ENCODE results near the gene ASCC1. TPM values are rescaled to one million over a fixed set of nuclear protein-coding genes. Genes with fewer than 3 reads are reported as not detected.
A peak's percentile ranks its signal among the peaks of the same experiment; 100 is the strongest.

The ASCC1 gene
- total RNA-seq, 4 donors from 2014 or later = 18.7 to 28.4 (median 24.7) TPM

DNA sequence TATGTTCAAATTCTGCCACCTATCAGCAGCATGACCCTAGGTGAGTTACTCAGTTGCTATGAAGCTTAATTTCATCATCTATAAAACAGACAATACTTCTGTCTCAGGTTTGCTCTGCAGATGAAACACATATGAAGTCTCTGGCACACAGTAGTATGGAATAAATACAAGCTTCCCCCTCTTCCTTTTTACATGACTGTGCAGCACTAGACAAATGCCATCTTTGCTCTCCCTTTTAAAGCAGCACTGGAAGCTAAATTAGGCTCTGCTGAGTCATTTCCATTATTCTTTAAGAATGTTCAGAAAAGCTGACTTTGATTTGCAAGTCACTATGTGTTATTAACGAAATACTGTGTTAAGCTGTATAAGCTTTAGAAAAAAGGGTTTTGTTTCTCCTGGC lies 40.9 kb downstream of the ASCC1 start:
- Histone ChIP-seq H3K4me1 (peaks cover 0 to 47% (median 11%) of the 10 kb centered on the region in 3 donors), H3K27me3 (no peaks in the 10 kb centered on the region), H3K36me3 (peaks cover 0 to 23% (median 0%) of the 10 kb centered on the region in 3 donors), H3K27ac (peak overlapping the region in 2 of 4 donors; percentile 33 to 49), H3K9me3 (no peaks in the 10 kb centered on the region), H3K4me3 (no peak overlapping the region)
- no peak for DNase-seq
- WGBS, 2 donors = 6 to 12% methylated on average over 1 of the region's 1 CpG
- intact Hi-C loops (cut with DNase I) = no loop called here
- TF ChIP-seq, protein P1, sequence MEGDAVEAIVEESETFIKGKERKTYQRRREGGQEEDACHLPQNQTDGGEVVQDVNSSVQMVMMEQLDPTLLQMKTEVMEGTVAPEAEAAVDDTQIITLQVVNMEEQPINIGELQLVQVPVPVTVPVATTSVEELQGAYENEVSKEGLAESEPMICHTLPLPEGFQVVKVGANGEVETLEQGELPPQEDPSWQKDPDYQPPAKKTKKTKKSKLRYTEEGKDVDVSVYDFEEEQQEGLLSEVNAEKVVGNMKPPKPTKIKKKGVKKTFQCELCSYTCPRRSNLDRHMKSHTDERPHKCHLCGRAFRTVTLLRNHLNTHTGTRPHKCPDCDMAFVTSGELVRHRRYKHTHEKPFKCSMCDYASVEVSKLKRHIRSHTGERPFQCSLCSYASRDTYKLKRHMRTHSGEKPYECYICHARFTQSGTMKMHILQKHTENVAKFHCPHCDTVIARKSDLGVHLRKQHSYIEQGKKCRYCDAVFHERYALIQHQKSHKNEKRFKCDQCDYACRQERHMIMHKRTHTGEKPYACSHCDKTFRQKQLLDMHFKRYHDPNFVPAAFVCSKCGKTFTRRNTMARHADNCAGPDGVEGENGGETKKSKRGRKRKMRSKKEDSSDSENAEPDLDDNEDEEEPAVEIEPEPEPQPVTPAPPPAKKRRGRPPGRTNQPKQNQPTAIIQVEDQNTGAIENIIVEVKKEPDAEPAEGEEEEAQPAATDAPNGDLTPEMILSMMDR (IDR thresholded peaks at IDR 0.05) = no peak
- no peak for TF ChIP-seq POLR2A (IDR thresholded peaks at IDR 0.05)

DNA sequence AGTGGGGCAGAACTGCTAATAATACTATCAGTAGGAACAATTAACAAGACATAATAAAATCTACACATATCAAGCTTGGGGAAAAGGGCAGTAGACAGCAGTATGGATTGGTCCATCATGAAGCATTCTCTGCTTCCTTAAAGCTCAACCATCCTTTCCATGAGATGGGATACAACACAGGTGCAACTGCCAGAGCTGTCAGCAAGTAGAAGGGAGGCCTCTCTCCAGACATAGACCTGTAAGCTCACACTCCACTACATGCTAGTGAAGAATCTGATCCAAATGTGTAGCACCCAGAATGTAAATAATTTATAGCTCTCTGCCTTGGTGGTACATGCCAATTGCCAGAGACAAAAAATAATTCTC lies 41.8 kb downstream of the ASCC1 start:
- Histone ChIP-seq H3K27me3 (no peaks in the 10 kb centered on the region), H3K36me3 (peaks cover 0 to 20% (median 0%) of the 10 kb centered on the region in 3 donors), H3K4me1 (peaks cover 0 to 53% (median 11%) of the 10 kb centered on the region in 3 donors), H3K27ac (peak overlapping the region in 2 of 4 donors; percentile 27 to 31), H3K9me3 (no peaks in the 10 kb centered on the region), H3K4me3 (no peak overlapping the region)
- intact Hi-C loops (cut with DNase I) = no loop called here
- no peak for DNase-seq
- no peak for TF ChIP-seq POLR2A (IDR thresholded peaks at IDR 0.05)
- TF ChIP-seq, protein P1 (IDR thresholded peaks at IDR 0.05) = no peak

DNA sequence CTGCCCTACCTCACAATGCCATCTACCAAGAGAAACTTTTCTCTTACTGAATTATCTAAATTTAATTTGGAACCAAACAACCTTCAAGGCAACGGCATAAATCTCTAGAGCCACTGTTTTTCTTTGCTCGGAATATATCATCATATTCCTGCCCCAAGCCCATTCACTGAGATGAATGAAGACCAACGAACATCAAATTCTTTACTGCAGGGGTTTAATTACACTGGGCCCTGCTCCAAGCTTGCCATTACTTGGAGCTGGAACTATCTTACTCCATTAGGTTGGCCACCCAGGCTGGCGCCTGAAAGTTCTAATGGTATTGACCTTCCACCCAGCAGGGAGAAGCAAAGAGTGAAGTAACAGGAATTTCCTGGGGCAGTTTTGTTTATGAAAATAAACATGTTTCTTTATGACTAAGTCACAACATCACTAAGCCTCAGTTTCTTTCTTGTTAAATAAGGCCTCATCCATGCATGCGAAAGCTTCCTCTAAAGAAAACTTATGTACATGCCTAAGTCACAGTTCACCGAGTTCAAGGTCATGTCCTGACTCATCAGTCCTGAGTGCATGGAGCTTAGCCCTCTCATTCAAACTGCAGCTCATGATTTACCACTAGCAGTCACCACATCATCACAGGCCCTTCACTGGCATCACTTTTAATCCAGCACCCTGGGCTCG lies 42.3 kb downstream of the ASCC1 start:
- Histone ChIP-seq H3K4me3 (no peak overlapping the region), H3K9me3 (no peaks in the 10 kb centered on the region), H3K36me3 (peaks cover 0 to 14% (median 0%) of the 10 kb centered on the region in 3 donors), H3K27ac (peak overlapping the region in 3 of 4 donors; percentile 18 to 74 (median 59)), H3K27me3 (no peaks in the 10 kb centered on the region), H3K4me1 (peaks cover 0 to 53% (median 11%) of the 10 kb centered on the region in 3 donors)
- intact Hi-C loops (cut with DNase I) = no loop called here
- no peak for DNase-seq
- 57 to 70% methylated on average over 7 of the region's 7 CpGs for WGBS, 2 donors
- no peak for TF ChIP-seq POLR2A (IDR thresholded peaks at IDR 0.05)
- TF ChIP-seq, protein P1 (IDR thresholded peaks at IDR 0.05) = no peak

DNA sequence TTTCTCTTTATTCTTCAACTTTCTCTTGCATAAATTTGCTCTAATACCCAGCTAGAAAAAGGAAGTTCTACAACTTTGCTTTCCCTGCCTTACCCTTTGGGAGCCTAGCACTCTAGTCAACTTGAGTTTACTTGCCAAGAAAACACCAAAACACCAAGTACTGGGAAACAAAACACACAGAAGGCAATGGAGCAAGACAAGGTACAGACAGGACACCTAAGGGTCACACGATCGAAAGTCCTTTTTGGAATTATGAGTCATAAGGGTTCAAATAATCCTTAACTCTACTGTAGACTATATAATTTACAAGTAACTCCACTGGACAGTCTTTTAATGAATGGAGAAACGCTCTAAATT lies 42.8 kb downstream of the ASCC1 start:
- H3K4me1 ChIP-seq = peaks cover 0 to 53% (median 11%) of the 10 kb centered on the region in 3 donors
- WGBS, 2 donors = 82 to 86% methylated on average over 3 of the region's 3 CpGs
- no peaks in the 10 kb centered on the region for H3K27me3 ChIP-seq
- H3K9me3 ChIP-seq = no peaks in the 10 kb centered on the region
- H3K36me3 ChIP-seq = peaks cover 0 to 9% (median 0%) of the 10 kb centered on the region in 3 donors
- no peak overlapping the region for H3K4me3 ChIP-seq
- TF ChIP-seq, protein P1 (IDR thresholded peaks at IDR 0.05) = no peak
- TF ChIP-seq POLR2A (IDR thresholded peaks at IDR 0.05) = no peak
- intact Hi-C loops (cut with DNase I) = no loop called here
- H3K27ac ChIP-seq = peak overlapping the region in 3 of 4 donors; percentile 18 to 74 (median 59)
- DNase-seq = no peak

DNA sequence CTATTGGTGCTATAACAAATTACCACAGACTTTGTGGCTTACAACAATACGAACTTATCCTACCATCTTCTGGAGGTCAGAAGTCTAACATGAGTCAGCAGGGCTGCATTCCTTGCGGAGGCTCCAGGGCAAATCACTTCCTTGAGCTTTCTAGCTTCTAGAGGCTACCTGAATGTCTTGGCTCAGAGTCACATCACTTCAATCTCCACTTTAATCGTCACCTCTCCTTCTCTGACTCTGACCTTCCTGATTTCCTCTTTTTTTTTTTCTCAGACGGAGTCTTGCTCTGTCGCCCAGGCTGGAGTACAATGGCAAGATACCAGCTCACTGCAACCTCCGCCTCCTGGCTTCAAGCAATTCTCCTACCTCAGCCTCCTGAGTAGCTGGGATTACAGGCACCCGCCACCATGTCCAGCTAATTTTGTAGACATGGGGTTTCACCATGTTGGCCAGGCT lies 44.9 kb downstream of the ASCC1 start:
- intact Hi-C loops (cut with DNase I) = no loop called here
- H3K4me1 ChIP-seq = peaks cover 0 to 53% (median 11%) of the 10 kb centered on the region in 3 donors
- H3K9me3 ChIP-seq = no peaks in the 10 kb centered on the region
- H3K4me3 ChIP-seq = no peak overlapping the region
- WGBS, 2 donors = 47 to 49% methylated on average over 7 of the region's 7 CpGs
- H3K27me3 ChIP-seq = no peaks in the 10 kb centered on the region
- no peak for DNase-seq
- H3K36me3 ChIP-seq = no peaks in the 10 kb centered on the region
- H3K27ac ChIP-seq = peak overlapping the region; percentile 40 to 70 (median 46)
- TF ChIP-seq POLR2A (IDR thresholded peaks at IDR 0.05) = no peak
- TF ChIP-seq, protein P1 (IDR thresholded peaks at IDR 0.05) = peak in 1 of 6 experiments; percentile 9
